PFSK-1 (cell line): ENCODE data around the gene CBFB.

Experiments used
- POLR2AphosphoS5 ChIP-seq: IDR thresholded peaks from 2 replicates; pipeline ENCODE4 v1.6.1; 2012; ENCODE audit warnings: low read depth, mild to moderate bottlenecking, control low read depth, low read length, moderate library complexity
- TAF1 ChIP-seq: IDR thresholded peaks from 2 replicates; pipeline ENCODE4 v1.6.1; 2012; ENCODE audit warnings: low read length, control low read depth, borderline replicate concordance; ENCODE audit not compliant: insufficient read depth

DNA sequence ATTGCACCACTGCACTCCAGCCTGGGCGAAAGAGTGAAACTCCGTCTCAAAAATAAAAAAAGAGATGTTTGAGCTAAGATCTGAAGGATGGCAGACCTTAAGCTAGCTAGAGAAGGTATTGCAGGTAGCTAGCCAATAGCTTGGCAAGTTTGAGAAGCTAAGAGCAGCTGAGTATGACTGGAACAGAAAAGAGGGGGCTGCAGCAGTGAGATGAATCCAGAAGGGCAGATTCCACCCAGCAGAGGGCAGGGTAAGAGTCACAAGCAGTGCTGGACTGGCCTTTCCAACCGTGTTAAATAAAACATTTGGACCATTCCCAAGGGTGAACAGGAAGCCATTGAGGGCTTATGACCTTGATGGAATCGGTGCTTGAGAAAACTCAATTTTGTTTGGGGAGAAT lies 75.1 kb downstream of the CBFB start:
- no peak for TF ChIP-seq TAF1
- TF ChIP-seq POLR2AphosphoS5: no peak
